Calu3 (cell line): Measurements from ENCODE around the gene TRIM5. TPM values are rescaled to one million over a fixed set of nuclear protein-coding genes. Genes with fewer than 3 reads are reported as not detected.
"Not testable (repeated sequence)": the region's sequence is repeated elsewhere in the genome, so short reads cannot be mapped to it uniquely, and the experiment has no call there.

Experiments
- BruUV-seq: library from RNA; stranded (reverse); fragments of 400-500 nt; replicated peaks from 2 replicates; lab custom pipeline; 2021; lab: Mats Ljungman, UMichigan
- CTCF ChIA-PET: fragments of 300-600 bp; sonication (Branson Sonifier 250); formaldehyde crosslinking; loops from one replicate; lab custom pipeline; 2022; ENCODE audit warnings: antibody characterized with exemption; lab: Charles Lee
- DNase-seq: peaks from one replicate; pipeline ENCODE4 v3.0.0; 2022
- H3K27ac Mint-ChIP-seq: one replicate; pipeline ENCODE4 v1.8.0; 2022; ENCODE audit warnings: mixed read lengths; ENCODE audit not compliant: unreplicated experiment
- H3K27me3 Mint-ChIP-seq: one replicate; pipeline ENCODE4 v1.8.0; 2022; ENCODE audit warnings: mixed read lengths; ENCODE audit not compliant: unreplicated experiment
- H3K36me3 Mint-ChIP-seq: one replicate; pipeline ENCODE4 v1.8.0; 2022; ENCODE audit warnings: mild to moderate bottlenecking, moderate library complexity, mixed read lengths; ENCODE audit not compliant: insufficient read depth, unreplicated experiment
- H3K4me1 Mint-ChIP-seq: one replicate; pipeline ENCODE4 v1.8.0; 2022; ENCODE audit warnings: mild to moderate bottlenecking, low read depth, mixed read lengths; ENCODE audit not compliant: unreplicated experiment
- H3K4me3 Mint-ChIP-seq: one replicate; pipeline ENCODE4 v1.8.0; 2022; ENCODE audit warnings: mild to moderate bottlenecking, low read depth, moderate library complexity, mixed read lengths; ENCODE audit not compliant: unreplicated experiment
- H3K9me3 Mint-ChIP-seq: one replicate; pipeline ENCODE4 v1.8.0; 2022; ENCODE audit warnings: low read depth, mixed read lengths; ENCODE audit not compliant: unreplicated experiment
- intact Hi-C: fragments of 100-400 bp; cut with micrococcal nuclease; formaldehyde crosslinking; loops from one replicate; pipeline ENCODE4 v1.10.0; 2022; ENCODE audit not compliant: unreplicated experiment
- total RNA-seq: library from RNA; stranded (reverse); gene quantifications from 2 replicates; pipeline ENCODE4 v1.2.3, GENCODE V29; 2022
- TF ChIP-seq, protein P1 (sequence below): fragments of 200-600 bp; IDR thresholded peaks from one replicate; pipeline ENCODE4 v1.8.0; 2022; ENCODE audit warnings: antibody characterized with exemption; ENCODE audit not compliant: unreplicated experiment

TRIM5 gene
- total RNA-seq, 1 experiment from 2014 or later = 36.8 TPM

DNA sequence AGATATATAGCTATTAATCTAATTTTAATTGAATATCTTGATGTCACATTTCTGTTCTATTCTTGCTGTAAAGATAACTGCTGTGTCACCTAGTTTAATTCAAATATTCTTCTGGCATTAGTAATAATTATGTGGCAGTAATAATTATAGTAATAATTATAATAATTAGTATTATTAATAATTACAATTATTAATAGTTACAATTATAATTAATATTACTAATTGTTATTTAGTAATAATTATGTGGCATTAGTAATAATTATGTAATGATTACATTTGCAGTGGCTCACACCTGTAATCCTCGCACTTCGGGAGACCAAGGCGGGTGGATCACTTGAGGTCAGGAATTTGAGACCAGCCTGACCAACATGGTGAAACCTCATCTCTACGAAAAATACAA lies 1.6 kb upstream of the TRIM5 start:
- Mint-ChIP-seq H3K4me1 (peaks cover 16% of the 10 kb centered on the region), H3K27me3 (no peaks in the 10 kb centered on the region), H3K36me3 (peaks cover 10% of the 10 kb centered on the region), H3K27ac (no peak overlapping the region), H3K9me3 (no peaks in the 10 kb centered on the region), H3K4me3 (no peak overlapping the region)
- CTCF ChIA-PET = no interaction called here
- no peak for DNase-seq
- intact Hi-C loops = no loop called here
- TF ChIP-seq, protein P1, sequence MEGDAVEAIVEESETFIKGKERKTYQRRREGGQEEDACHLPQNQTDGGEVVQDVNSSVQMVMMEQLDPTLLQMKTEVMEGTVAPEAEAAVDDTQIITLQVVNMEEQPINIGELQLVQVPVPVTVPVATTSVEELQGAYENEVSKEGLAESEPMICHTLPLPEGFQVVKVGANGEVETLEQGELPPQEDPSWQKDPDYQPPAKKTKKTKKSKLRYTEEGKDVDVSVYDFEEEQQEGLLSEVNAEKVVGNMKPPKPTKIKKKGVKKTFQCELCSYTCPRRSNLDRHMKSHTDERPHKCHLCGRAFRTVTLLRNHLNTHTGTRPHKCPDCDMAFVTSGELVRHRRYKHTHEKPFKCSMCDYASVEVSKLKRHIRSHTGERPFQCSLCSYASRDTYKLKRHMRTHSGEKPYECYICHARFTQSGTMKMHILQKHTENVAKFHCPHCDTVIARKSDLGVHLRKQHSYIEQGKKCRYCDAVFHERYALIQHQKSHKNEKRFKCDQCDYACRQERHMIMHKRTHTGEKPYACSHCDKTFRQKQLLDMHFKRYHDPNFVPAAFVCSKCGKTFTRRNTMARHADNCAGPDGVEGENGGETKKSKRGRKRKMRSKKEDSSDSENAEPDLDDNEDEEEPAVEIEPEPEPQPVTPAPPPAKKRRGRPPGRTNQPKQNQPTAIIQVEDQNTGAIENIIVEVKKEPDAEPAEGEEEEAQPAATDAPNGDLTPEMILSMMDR = no peak
- no TSS peak for BruUV-seq

DNA sequence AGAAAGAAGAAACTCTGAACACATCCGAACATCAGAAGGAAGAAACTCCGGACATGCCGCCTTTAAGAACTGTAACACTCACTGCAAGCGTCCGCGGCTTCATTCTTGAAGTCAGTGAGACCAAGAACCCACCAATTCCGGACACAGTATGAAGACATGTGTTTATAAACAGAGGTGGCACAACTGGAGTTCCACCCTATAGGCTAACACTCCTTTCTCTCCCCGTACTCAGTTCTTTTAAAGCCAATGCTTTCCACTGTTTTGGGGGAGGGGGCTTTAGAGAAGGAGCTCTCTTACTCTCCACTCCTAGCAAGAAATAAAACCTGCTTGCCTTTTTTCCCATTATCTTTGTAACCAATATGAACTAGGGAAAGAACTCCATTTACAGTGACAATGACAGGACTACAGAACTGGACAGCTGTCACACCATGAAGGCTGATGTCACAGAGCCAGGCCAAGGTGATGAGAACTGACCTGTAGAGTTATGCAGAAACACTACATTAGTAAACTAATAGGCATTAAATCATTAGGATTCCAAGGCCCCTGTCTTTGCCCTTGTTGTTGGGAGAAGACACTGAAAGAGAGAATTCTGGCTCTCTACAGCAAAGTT lies 733 bp downstream of the TRIM5 start:
- Mint-ChIP-seq H3K9me3 (no peaks in the 10 kb centered on the region), H3K4me3 (peak overlapping the region; percentile 94), H3K36me3 (peaks cover 18% of the 10 kb centered on the region), H3K4me1 (peaks cover 7% of the 10 kb centered on the region), H3K27me3 (no peaks in the 10 kb centered on the region), H3K27ac (peak overlapping the region; percentile 99)
- CTCF ChIA-PET = interaction anchor here (0.8 to 1.5 kb wide), 6 partner anchors 59 to 207 kb away, joined by 3 to 5 read pairs (median 4); partner anchors contain the start of genes OR52N2 and TRIM6
- TSS peak; percentile 87 for BruUV-seq
- intact Hi-C loops = loop anchor here (2.0 kb wide), 2 partner anchors 29 to 59 kb away; partner anchors contain the start of gene TRIM34
- no peak for DNase-seq
- TF ChIP-seq, protein P1 = no peak

DNA sequence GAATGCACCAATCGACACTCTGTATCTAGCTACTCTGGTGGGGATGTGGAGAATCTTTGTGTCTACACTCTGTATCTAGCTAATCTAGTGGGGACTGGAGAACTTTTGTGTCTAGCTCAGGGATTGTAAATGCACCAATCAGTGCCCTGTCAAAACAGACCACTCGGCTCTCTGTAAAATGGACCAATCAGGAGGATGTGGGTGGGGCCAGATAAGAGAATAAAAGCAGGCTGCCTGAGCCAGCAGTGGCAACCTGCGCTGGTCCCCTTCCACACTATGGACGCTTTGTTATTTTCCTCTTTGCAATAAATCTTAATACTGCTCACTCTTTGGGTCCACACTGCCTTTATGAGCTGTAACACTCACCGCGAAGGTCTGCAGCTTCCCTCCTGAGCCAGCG lies 1.3 kb downstream of the TRIM5 start:
- intact Hi-C loops = loop anchor here (2.0 kb wide), 2 partner anchors 29 to 59 kb away; partner anchors contain the start of gene TRIM34
- not testable (repeated sequence) for H3K9me3 Mint-ChIP-seq, BruUV-seq, DNase-seq, H3K27me3 Mint-ChIP-seq, H3K4me1 Mint-ChIP-seq
- Mint-ChIP-seq H3K4me3 (peak overlapping the region; percentile 94), H3K27ac (peak overlapping the region; percentile 99), H3K36me3 (peaks cover 19% of the 10 kb centered on the region)
- CTCF ChIA-PET = interaction anchor here (1.5 kb wide), 1 partner anchor 125 kb away, joined by 4 read pairs; the partner anchor contains the start of gene OR52N2

DNA sequence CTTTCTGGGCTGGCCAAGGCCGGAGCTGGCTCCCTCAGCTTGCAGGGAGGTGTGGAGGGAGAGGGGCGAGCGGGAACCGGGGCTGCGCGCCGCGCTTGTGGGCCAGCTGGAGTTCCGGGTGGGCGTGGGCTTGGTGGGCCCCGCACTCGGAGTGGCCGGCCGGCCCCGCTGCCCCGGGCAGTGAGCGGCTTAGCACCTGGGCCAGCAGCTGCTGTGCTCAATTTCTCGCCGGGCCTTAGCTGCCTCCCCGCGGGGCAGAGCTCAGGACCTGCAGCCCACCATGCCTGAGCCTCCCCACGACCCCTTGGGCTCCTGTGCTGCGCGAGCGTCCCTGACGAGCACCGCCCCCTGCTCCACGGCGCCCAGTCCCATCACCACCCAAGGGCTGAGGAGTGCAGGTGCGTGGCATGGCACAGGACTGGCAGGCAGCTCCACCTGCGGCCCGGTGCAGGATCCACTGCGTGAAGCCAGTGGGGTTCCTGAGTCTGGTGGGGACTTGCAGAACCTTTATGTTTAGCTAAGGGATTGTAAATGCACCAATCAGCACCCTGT lies 1.9 kb downstream of the TRIM5 start:
- H3K4me3 Mint-ChIP-seq, DNase-seq, BruUV-seq, H3K27ac Mint-ChIP-seq, CTCF ChIA-PET, intact Hi-C loops, H3K27me3 Mint-ChIP-seq, H3K9me3 Mint-ChIP-seq, H3K4me1 Mint-ChIP-seq: not testable (repeated sequence)
- H3K36me3 Mint-ChIP-seq = peaks cover 19% of the 10 kb centered on the region

DNA sequence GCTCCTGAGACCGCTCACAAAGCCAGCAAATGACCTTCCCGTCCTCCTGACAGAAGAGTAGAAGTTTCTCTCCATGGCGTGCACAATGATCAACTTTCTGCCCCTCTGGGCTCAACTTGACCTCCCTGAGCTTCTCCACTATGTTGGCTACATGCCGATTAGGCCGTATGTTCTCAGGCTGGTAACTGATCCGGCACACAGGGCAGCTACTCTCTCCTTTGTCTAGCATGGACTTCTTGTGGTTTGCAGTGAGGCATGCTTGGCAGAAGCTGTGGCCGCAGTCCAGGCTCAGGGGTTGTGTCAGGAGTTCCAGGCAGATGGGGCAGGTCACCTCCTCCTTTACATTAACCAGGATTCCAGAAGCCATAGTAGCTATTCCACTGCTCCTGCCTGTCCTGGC lies 5.1 kb downstream of the TRIM5 start:
- CTCF ChIA-PET = no interaction called here
- H3K27ac Mint-ChIP-seq = no peak overlapping the region
- TF ChIP-seq, protein P1 = no peak
- BruUV-seq = no TSS peak
- no peak for DNase-seq
- peaks cover 17% of the 10 kb centered on the region for H3K36me3 Mint-ChIP-seq
- H3K4me1 Mint-ChIP-seq = peaks cover 7% of the 10 kb centered on the region
- H3K9me3 Mint-ChIP-seq = no peaks in the 10 kb centered on the region
- intact Hi-C loops = no loop called here
- no peak overlapping the region for H3K4me3 Mint-ChIP-seq
- H3K27me3 Mint-ChIP-seq = no peaks in the 10 kb centered on the region
